Omental fat pad (tissue), 4 donors: ENCODE data around the gene PPA1. TPM values are rescaled to one million over a fixed set of nuclear protein-coding genes. Genes with fewer than 3 reads are reported as not detected.
"Not testable (repeated sequence)": the region's sequence is repeated elsewhere in the genome, so short reads cannot be mapped to it uniquely, and the experiment has no call there.

Source experiments
- ATAC-seq: fragments of 150-250 bp; one replicate; pipeline ENCODE4 v1.9.1; 2016; ENCODE audit warnings: mild to moderate bottlenecking, moderate library complexity; ENCODE audit not compliant: low FRiP score
- DNase-seq: peaks from one replicate; pipeline ENCODE4 v3.0.0-alpha.2; 2019; ENCODE audit warnings: low spot score
- CTCF ChIP-seq, 3 donors: fragments of 450-650 bp; IDR thresholded peaks; one replicate each; pipeline ENCODE4 v1.5.1; 2016 to 2017; ENCODE audit warnings: antibody characterized with exemption in 3 of 3, mild to moderate bottlenecking in 3 of 3, moderate library complexity in 2 of 3
- total RNA-seq, 4 donors: library from RNA; depleted of rRNA; stranded (reverse); fragments of >200 nt; gene quantifications; one replicate each; pipeline ENCODE4 v1.1.0, GENCODE V29; 2016

Gene PPA1
- total RNA-seq, 4 donors from 2014 or later, result 92.4 to 331 (median 217) TPM

GRCh38 chr10:70191161-70191971 lies 41.9 kb downstream of the PPA1 start:
- ATAC-seq, result no peak

GRCh38 chr10:70190581-70190980 lies 42.6 kb downstream of the PPA1 start:
- no peak for TF ChIP-seq CTCF (IDR thresholded peaks at IDR 0.05)
- DNase-seq, result no peak
- no peak for ATAC-seq

More at GRCh38 chr10:70191161-70191971, 41.9 kb downstream of the PPA1 start:
- TF ChIP-seq CTCF (IDR thresholded peaks at IDR 0.05), result no peak
- no peak for DNase-seq

- TF ChIP-seq CTCF (IDR thresholded peaks at IDR 0.05), result no peak
- ATAC-seq (no peak), DNase-seq (no peak)
Measured at GRCh38 chr10:70190102-70190501, 43.1 kb downstream of the PPA1 start.

GRCh38 chr10:70188768-70189167 lies 44.5 kb downstream of the PPA1 start:
- ATAC-seq, result no peak
- no peak for DNase-seq
- TF ChIP-seq CTCF (IDR thresholded peaks at IDR 0.05), result no peak

GRCh38 chr10:70186571-70186970 lies 46.7 kb downstream of the PPA1 start:
- DNase-seq (no peak), ATAC-seq (peak; percentile 33)
- TF ChIP-seq CTCF (IDR thresholded peaks at IDR 0.05), result no peak

GRCh38 chr10:70186090-70186489 lies 47.1 kb downstream of the PPA1 start:
- DNase-seq (no peak), ATAC-seq (no peak)
- no peak for TF ChIP-seq CTCF (IDR thresholded peaks at IDR 0.05)

- DNase-seq (no peak), ATAC-seq (no peak)
- no peak for TF ChIP-seq CTCF (IDR thresholded peaks at IDR 0.05)
Measured at GRCh38 chr10:70183304-70183703, 49.9 kb downstream of the PPA1 start.

- not testable (repeated sequence) for DNase-seq, ATAC-seq
Measured at GRCh38 chr10:70179209-70179608, 54.0 kb downstream of the PPA1 start.
